NCI-H526 treated with DMSO at 0.1 percent for 48 hours (cell line): ENCODE measurements around the gene CIB4.

Experiments
- DNase-seq: peaks from one replicate; lab custom pipeline; 2025; lab: John Stamatoyannopoulos, UW

CIB4 gene

GRCh38 chr2:26606847-26607190, 34.3 kb downstream of the CIB4 start:
- no peak for DNase-seq

DNA sequence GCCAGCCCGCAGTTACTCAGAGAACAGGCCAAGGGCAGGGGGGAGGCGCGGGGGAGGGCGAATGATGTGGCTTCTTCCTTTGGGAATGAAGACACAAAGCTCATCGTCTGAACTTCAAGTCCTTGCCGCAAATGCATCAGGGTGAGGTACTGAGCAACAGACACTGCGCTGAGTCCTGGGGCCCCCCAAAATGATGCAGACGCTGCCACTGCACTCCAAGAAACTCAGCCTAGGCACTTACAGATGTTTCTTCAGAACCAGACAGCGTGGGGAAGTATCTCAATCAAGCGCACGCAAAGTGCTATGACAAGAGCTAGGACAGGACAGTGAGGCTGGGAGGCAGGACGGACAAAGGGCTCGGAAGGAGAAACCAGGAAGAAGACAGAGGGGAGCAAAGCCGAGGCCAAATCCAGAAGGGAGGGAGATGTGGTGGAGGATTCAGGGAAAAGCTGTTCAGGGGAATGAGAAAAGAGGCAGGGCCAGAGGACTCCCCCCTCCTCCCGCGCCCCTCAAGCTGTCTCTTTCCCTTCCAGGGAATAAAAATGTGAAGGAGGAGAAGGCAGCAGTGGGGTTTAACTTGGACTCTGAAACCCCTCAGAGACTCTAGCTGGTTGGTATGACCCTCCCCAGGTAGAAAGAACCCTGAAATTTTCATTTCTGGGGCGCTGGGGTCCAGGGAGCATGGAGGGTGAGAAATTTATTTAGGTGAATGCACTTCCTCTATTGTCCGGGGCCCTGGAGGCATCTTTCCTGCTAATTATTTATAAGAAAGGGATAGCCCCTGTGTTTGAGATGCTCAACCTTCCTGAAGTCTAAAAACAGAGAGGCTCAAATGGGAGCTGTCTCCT, 34.9 kb downstream of the CIB4 start:
- no peak for DNase-seq

GRCh38 chr2:26605195-26605998, 35.8 kb downstream of the CIB4 start:
- DNase-seq = no peak

DNA sequence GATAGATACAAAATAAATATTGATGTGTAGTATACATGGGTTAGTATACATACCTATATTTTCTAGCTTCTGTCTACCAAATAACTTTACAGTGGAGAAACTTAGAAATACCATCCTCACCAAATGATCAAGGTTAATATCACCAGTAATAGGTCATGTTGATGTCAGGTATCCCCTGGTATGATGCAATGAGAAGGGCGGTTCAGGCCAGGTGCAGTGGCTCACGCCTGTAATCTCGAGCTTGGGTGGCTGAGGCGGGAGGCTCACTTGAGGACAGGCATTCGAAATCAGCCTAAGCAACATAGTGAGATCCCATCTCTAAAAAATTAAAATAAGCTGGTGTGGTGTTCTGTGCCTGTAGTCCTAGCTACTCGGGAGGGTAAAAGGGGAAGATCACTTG, 38.6 kb downstream of the CIB4 start:
- no peak for DNase-seq

GRCh38 chr2:26599387-26599786, 41.8 kb downstream of the CIB4 start:
- DNase-seq = no peak

DNA sequence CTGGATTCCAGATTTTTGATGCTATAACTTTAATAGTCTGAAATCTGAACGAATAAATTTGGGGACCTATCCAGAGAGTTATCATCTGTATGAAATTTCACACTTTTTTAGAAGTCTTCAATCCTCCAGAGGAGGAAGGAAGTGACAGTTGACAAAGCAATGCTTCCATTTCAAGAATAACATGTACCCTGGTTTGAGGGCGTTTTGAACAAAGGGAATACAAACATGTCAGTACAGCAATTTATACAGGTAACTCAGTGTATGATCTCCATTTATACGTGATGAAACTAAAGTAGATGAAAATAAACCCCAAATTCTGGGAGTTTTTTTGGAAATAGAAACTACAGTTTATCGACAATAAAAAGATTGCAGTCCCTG, 42.2 kb downstream of the CIB4 start:
- no peak for DNase-seq

DNA sequence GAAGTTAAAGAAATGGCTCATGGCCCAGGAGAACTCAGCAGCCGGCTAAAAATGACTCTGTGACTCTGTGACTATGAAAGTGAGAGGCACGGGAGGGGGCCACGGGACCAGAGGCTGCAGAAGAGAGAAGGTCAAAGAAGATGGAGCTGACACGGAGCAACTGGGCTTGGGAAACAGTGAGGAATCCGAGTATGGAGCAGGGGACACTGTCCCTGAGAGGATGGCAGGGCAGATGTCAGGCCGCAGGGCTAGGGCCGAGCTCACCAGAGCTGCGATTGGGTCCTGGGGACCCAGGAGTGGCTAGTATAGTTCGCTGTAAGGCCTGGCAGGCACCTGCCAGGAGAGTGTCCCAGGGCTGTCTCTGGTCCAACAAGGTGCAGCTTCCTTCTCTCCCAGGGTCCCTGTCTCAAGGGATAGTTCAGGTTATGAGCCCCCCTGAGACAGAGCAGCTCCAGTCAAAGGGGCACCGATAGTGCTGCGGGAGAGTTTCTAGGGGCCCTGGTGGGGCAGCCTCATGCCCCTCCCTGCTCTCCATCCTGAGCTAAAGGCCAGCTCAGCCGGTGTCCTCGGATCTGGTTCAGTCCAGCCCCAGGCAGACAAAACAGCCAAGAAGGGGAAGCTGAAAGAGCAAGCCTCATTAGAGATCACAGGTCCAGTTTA, 42.7 kb downstream of the CIB4 start:
- no peak for DNase-seq

GRCh38 chr2:26597197-26597596, 44.0 kb downstream of the CIB4 start:
- DNase-seq = no peak

DNA sequence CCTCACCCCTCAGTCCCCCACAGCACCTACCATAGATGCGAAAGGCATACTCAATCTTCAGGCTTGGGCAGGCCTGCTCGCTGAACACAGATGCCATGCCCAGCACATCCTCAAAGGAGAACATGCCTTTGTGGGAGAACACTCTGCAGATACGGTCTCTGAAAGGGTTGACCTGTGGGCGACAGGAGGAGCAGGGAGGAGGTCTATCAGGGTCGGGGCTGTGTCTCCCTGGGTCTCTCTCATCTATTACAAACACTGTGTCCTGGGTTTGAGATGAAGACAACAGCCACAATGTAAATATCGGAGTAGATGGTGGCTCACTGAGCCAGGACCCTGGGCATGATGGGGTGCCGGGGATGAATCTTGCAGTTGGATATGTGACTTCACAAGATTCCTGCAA, 46.0 kb downstream of the CIB4 start:
- DNase-seq = no peak

DNA sequence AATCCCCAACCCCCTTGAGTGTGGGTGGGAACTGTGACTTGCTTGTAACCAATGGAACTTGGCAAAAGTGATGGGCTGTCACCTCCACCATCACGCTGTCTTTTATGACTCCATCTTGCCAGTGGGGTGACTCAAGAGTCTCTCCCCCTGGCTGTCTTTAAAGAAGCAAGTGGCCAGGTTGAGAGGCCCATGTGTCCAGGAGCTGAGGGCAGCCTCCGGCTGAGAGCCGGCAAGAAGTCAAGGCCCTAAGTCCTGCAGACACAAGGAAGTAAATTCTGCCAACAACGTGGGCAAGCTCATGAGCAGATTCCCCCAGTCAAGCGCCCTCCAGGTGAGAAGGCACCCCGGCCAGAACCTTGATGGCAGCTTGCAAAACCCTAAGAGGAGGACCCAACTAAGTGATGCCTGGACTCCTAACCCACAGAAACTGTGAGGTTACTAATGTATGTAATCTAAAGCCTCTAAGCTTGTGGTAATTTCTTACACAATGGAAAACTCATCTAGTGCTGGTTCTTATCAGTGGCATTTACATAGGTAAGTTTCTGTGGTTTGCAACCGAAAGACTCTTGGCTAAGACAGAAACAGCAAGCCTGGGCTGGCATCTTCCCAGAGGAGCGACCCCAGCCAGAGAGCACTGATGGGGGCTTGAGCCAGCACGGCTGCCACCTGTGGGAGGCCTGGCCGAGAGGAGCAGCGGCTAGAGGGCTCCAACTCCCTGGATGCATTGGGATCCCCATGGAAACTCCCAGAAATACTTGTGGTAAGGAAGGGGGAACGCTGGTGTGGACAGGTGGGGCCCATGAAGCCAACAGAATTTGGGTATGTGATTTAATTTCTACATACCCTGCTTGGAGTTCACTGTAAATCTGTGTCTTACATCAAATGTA, 49.3 kb downstream of the CIB4 start:
- DNase-seq = no peak

- DNase-seq = peak; percentile 66
These were observed 50.1 kb downstream of the CIB4 start for GRCh38 chr2:26590980-26591618.

DNA sequence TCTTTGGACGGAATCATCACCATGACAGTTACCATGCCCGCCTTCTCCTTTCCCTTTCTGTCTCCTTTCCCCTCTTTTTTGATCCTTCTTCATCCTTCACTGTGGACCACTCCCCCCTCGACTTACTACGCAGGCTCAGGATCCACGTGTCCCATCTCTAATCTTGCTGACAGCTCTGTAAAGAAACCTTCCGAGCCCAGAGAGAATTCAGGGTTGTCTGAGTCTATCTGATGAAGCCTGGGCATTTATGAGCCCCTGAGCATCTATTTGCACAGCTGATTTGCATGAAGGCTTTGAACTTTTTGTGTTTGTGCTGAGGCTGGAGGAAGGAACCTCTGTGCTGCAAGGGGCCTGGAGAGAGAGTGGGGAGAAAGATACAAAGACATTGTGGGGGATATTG, 50.7 kb downstream of the CIB4 start:
- DNase-seq = peak; percentile 90

DNA sequence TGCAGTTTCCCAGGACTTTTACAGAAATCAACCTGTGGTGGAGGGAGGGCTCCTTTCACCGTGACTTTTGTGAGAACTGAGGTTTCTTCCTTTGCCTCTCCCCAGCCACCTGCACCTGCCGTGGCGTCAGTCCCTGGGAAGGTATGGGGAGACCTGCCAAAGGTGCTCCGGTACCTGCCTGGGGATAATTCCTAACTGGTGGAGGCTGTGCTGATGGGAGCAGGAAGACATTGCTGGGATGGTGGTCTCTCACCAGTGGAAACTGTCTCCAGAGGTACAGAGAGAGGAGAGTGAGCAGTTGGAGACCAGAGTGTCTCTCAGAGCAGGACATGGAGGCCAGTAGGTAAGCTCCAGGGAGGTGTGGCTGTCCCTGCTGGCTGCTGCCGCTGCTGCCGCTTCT, 52.6 kb downstream of the CIB4 start:
- DNase-seq = no peak

- no peak for DNase-seq
These were observed 53.2 kb downstream of the CIB4 start for GRCh38 chr2:26587994-26588393.

GRCh38 chr2:26585966-26586365, 55.2 kb downstream of the CIB4 start:
- no peak for DNase-seq

- no peak for DNase-seq
These were observed 56.1 kb downstream of the CIB4 start for GRCh38 chr2:26585100-26585499.

GRCh38 chr2:26584656-26585055, 56.5 kb downstream of the CIB4 start:
- no peak for DNase-seq

GRCh38 chr2:26584191-26584590, 57.0 kb downstream of the CIB4 start:
- DNase-seq = no peak

- DNase-seq = no peak
These were observed 57.7 kb downstream of the CIB4 start for GRCh38 chr2:26583381-26583911.

DNA sequence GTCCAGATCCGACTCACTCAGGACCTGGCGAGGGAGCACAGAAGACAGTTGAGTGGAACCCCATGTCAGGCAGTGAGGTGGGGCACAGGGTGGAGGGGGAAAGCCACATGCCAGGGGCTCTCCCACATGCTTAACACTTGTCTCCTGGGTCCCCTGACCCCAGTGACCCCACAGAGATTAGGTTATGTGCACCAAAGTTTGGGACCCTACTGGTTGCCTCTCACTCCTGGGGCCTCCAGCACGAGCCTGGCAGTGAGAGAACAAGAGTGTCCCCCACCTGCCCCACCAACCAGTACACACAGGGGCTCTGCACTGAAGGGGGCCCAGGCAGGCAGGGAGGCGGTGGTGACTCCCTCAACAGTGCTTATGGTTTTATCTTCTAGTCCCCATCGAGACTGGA, 58.3 kb downstream of the CIB4 start:
- no peak for DNase-seq
